ENCODE results near the gene HYAL3.
"Not testable (repeated sequence)": the region's sequence is repeated elsewhere in the genome, so short reads cannot be mapped to it uniquely, and the experiment has no call there.

HYAL3 gene

GRCh38 chr3:50269977-50270413, 29.2 kb downstream of the HYAL3 start:
- no peak for DNase-seq (ENCODE audit: low read depth)

- no peak for DNase-seq (ENCODE audit: low read depth)
Observed at GRCh38 chr3:50269460-50269859, 29.7 kb downstream of the HYAL3 start.

GRCh38 chr3:50268703-50269451, 30.3 kb downstream of the HYAL3 start, which contains the start of gene SEMA3B:
SEMA3B (plus strand) TSS chr3:50269147; CDS start chr3:50269241, 94 bp downstream.
- no peak for DNase-seq (ENCODE audit: low read depth)

GRCh38 chr3:50268276-50268675, 30.9 kb downstream of the HYAL3 start:
- no peak for DNase-seq (ENCODE audit: low read depth)

- no peak for DNase-seq (ENCODE audit: low read depth)
Observed at GRCh38 chr3:50267280-50267913, 31.8 kb downstream of the HYAL3 start.

- DNase-seq (ENCODE audit: low read depth): no peak
Observed at GRCh38 chr3:50266836-50267235, 32.4 kb downstream of the HYAL3 start.

- no peak for DNase-seq (ENCODE audit: low read depth)
Observed at GRCh38 chr3:50266017-50266416, 33.2 kb downstream of the HYAL3 start.

GRCh38 chr3:50265571-50265970, 33.6 kb downstream of the HYAL3 start:
- no peak for DNase-seq (ENCODE audit: low read depth)

GRCh38 chr3:50264964-50265485, 34.2 kb downstream of the HYAL3 start:
- DNase-seq (ENCODE audit: low read depth): no peak

GRCh38 chr3:50264383-50264963, 34.7 kb downstream of the HYAL3 start:
- no peak for DNase-seq (ENCODE audit: low read depth)

- DNase-seq (ENCODE audit: low read depth): no peak
Observed at GRCh38 chr3:50263478-50264382, 35.5 kb downstream of the HYAL3 start.

- no peak for DNase-seq (ENCODE audit: low read depth)
Observed at GRCh38 chr3:50262778-50263177, 36.4 kb downstream of the HYAL3 start.

GRCh38 chr3:50262200-50262599, 37.0 kb downstream of the HYAL3 start:
- not testable (repeated sequence) for DNase-seq (ENCODE audit: low read depth)

- no peak for DNase-seq (ENCODE audit: low read depth)
Observed at GRCh38 chr3:50261505-50261904, 37.7 kb downstream of the HYAL3 start.

- DNase-seq (ENCODE audit: low read depth): no peak
Observed at GRCh38 chr3:50260942-50261441, 38.2 kb downstream of the HYAL3 start.

GRCh38 chr3:50260027-50260941, 38.9 kb downstream of the HYAL3 start:
- peak; percentile 78 for DNase-seq (ENCODE audit: low read depth)

GRCh38 chr3:50259432-50260026, 39.7 kb downstream of the HYAL3 start:
- DNase-seq (ENCODE audit: low read depth): no peak

GRCh38 chr3:50258979-50259378, 40.2 kb downstream of the HYAL3 start:
- no peak for DNase-seq (ENCODE audit: low read depth)

- no peak for DNase-seq (ENCODE audit: low read depth)
Observed at GRCh38 chr3:50258029-50258680, 41.0 kb downstream of the HYAL3 start.
